ENCODE results near the gene HEG1.

DNA sequence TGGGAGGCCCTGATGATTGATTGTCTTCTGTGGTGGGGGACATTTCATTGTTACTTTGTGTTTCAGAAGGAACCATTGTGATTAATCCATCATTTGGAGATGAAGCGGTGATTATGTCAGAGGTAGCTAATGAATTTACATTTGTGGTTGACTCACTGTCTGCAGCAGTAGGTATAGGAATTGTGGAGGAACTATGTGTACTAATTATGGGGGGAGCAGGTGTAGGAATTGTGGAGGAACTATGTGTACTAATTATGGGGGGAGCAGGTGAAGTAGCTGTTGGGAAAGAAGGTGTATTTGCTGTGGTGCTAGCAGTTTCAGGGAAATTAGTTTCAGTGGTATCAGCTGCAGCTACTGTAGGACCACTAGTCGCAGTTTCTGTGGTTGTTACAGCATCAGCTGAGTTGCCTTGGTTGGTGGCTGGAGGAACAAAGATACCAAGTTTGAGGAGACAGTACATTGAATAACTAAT lies 128.2 kb downstream of the HEG1 start:
- TF ChIP-seq CTCF (IDR thresholded peaks at IDR 0.05) (no peak), SMAD3 (CRISPR knock-in tag; IDR thresholded peaks at IDR 0.05; ENCODE audit: borderline replicate concordance) (no peak), NFYB (CRISPR knock-in tag; conservative IDR thresholded peaks at IDR 0.05; ENCODE audit: low read depth) (no peak), ZNF138 (CRISPR knock-in tag; conservative IDR thresholded peaks at IDR 0.05) (no peak), FOXP1 (CRISPR knock-in tag; IDR thresholded peaks at IDR 0.05; ENCODE audit: borderline replicate concordance) (no peak), JUN (CRISPR knock-in tag; IDR thresholded peaks at IDR 0.05) (no peak), ZNF423 (CRISPR knock-in tag; IDR thresholded peaks at IDR 0.05) (no peak), FOXJ3 (CRISPR knock-in tag; IDR thresholded peaks at IDR 0.05; ENCODE audit: borderline replicate concordance) (no peak), ZNF532 (CRISPR knock-in tag; IDR thresholded peaks at IDR 0.05; ENCODE audit: borderline replicate concordance) (no peak), SP1 (CRISPR knock-in tag; conservative IDR thresholded peaks at IDR 0.05) (no peak)
- TF ChIP-seq, protein P1, sequence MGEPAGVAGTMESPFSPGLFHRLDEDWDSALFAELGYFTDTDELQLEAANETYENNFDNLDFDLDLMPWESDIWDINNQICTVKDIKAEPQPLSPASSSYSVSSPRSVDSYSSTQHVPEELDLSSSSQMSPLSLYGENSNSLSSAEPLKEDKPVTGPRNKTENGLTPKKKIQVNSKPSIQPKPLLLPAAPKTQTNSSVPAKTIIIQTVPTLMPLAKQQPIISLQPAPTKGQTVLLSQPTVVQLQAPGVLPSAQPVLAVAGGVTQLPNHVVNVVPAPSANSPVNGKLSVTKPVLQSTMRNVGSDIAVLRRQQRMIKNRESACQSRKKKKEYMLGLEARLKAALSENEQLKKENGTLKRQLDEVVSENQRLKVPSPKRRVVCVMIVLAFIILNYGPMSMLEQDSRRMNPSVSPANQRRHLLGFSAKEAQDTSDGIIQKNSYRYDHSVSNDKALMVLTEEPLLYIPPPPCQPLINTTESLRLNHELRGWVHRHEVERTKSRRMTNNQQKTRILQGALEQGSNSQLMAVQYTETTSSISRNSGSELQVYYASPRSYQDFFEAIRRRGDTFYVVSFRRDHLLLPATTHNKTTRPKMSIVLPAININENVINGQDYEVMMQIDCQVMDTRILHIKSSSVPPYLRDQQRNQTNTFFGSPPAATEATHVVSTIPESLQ (CRISPR knock-in tag; IDR thresholded peaks at IDR 0.05) = no peak
- TF ChIP-seq, protein P2, sequence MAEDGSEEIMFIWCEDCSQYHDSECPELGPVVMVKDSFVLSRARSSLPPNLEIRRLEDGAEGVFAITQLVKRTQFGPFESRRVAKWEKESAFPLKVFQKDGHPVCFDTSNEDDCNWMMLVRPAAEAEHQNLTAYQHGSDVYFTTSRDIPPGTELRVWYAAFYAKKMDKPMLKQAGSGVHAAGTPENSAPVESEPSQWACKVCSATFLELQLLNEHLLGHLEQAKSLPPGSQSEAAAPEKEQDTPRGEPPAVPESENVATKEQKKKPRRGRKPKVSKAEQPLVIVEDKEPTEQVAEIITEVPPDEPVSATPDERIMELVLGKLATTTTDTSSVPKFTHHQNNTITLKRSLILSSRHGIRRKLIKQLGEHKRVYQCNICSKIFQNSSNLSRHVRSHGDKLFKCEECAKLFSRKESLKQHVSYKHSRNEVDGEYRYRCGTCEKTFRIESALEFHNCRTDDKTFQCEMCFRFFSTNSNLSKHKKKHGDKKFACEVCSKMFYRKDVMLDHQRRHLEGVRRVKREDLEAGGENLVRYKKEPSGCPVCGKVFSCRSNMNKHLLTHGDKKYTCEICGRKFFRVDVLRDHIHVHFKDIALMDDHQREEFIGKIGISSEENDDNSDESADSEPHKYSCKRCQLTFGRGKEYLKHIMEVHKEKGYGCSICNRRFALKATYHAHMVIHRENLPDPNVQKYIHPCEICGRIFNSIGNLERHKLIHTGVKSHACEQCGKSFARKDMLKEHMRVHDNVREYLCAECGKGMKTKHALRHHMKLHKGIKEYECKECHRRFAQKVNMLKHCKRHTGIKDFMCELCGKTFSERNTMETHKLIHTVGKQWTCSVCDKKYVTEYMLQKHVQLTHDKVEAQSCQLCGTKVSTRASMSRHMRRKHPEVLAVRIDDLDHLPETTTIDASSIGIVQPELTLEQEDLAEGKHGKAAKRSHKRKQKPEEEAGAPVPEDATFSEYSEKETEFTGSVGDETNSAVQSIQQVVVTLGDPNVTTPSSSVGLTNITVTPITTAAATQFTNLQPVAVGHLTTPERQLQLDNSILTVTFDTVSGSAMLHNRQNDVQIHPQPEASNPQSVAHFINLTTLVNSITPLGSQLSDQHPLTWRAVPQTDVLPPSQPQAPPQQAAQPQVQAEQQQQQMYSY (CRISPR knock-in tag; IDR thresholded peaks at IDR 0.05) = no peak
